ENCODE measurements around the gene CAVIN2. TPM values are rescaled to one million over a fixed set of nuclear protein-coding genes. Genes with fewer than 3 reads are reported as not detected.

CAVIN2 gene
- total RNA-seq, 1 experiment from 2014 or later = 0.28 TPM

DNA sequence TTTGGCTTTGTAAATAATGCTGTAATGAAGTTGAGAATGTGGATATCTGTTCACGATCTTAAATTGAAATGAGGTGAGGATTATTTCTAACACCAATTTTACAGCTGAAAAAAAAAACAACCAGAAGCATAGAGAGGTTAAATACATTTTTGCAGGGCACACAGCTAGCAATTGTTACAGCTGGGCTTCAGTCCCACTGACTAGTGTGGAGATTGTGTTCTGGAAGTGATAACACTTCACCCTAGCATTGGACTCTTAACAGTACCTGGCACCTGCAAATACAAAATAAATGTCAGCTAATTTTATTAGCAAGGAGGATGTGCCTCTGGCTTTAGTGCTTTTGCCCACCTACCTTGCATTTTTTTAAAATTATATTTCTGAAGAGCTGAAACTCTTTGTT lies 28.8 kb downstream of the CAVIN2 start:
- POLR2A ChIA-PET = no interaction called here
- Mint-ChIP-seq H3K36me3 (no peaks in the 10 kb centered on the region), H3K27ac (no peak overlapping the region)

More for the DNA sequence above, 28.8 kb downstream of the CAVIN2 start:
- TF ChIP-seq ZNF532 (CRISPR knock-in tag; IDR thresholded peaks at IDR 0.05; ENCODE audit: borderline replicate concordance) (no peak), JAZF1 (CRISPR knock-in tag; IDR thresholded peaks at IDR 0.05) (no peak), CTCF (IDR thresholded peaks at IDR 0.05) (no peak), GRHL2 (CRISPR knock-in tag; IDR thresholded peaks at IDR 0.05; ENCODE audit: insufficient replicate concordance, severe bottlenecking) (no peak), CREM (CRISPR knock-in tag; IDR thresholded peaks at IDR 0.05) (no peak), ETV6 (CRISPR knock-in tag; IDR thresholded peaks at IDR 0.05) (no peak), STAT6 (CRISPR knock-in tag; conservative IDR thresholded peaks at IDR 0.05; ENCODE audit: low read depth) (no peak), ZNF423 (CRISPR knock-in tag; IDR thresholded peaks at IDR 0.05) (no peak), CBFB (CRISPR knock-in tag; IDR thresholded peaks at IDR 0.05; ENCODE audit: low read depth) (no peak), SP1 (CRISPR knock-in tag; conservative IDR thresholded peaks at IDR 0.05) (no peak), NFYB (CRISPR knock-in tag; conservative IDR thresholded peaks at IDR 0.05; ENCODE audit: low read depth) (no peak), SOX15 (CRISPR knock-in tag; IDR thresholded peaks at IDR 0.05) (no peak), ZNF232 (CRISPR knock-in tag; IDR thresholded peaks at IDR 0.05) (no peak), ESRRA (CRISPR knock-in tag; IDR thresholded peaks at IDR 0.05; ENCODE audit: borderline replicate concordance) (no peak)
- no peak overlapping the region for H3K4me3 Mint-ChIP-seq
- H3K27me3 Mint-ChIP-seq (ENCODE audit: low read depth) = no peaks in the 10 kb centered on the region
- DNase-seq (ENCODE audit: low spot score) (no peak), ATAC-seq (no peak)
- no peaks in the 10 kb centered on the region for H3K4me1 Mint-ChIP-seq
- H3K9me3 Mint-ChIP-seq = peaks cover under 1% of the 10 kb centered on the region; the same call in 1 of the 2 replicates
- CTCF ChIA-PET = interaction anchor here (1.0 to 1.7 kb wide), 2 partner anchors 59 to 263 kb away, joined by 3 to 4 read pairs; no protein-coding TSS in a partner anchor
